Left kidney (tissue), 2 donors: ENCODE results near the gene YPEL5. TPM values are rescaled to one million over a fixed set of nuclear protein-coding genes. Genes with fewer than 3 reads are reported as not detected.
"Not testable (repeated sequence)": the region's sequence is repeated elsewhere in the genome, so short reads cannot be mapped to it uniquely, and the experiment has no call there.

Experiments
- DNase-seq: peaks from one replicate; pipeline ENCODE4 v3.0.0-alpha.2; 2013
- polyA plus RNA-seq: library from polyadenylated mRNA; unstranded; fragments of 120-200 nt; gene quantifications from one replicate; pipeline ENCODE4 v1.2.1, GENCODE V29; 2013; ENCODE audit not compliant: insufficient read length

The YPEL5 gene
- polyA plus RNA-seq, 1 donor, result 128 TPM

GRCh38 chr2:30134582-30134981 is 12.2 kb upstream of the YPEL5 start:
- no peak for DNase-seq

GRCh38 chr2:30135541-30135940 is 11.3 kb upstream of the YPEL5 start:
- no peak for DNase-seq

GRCh38 chr2:30136764-30137444 is 9.9 kb upstream of the YPEL5 start:
- DNase-seq, result no peak

GRCh38 chr2:30139131-30139870 is 7.5 kb upstream of the YPEL5 start:
- no peak for DNase-seq

- DNase-seq, result no peak
Measured at GRCh38 chr2:30141136-30141535, 5.7 kb upstream of the YPEL5 start.

GRCh38 chr2:30144260-30144659 is 2.5 kb upstream of the YPEL5 start:
- DNase-seq, result no peak

- DNase-seq, result not testable (repeated sequence)
Measured at GRCh38 chr2:30144951-30145350, 1.9 kb upstream of the YPEL5 start.

- no peak for DNase-seq
Measured at GRCh38 chr2:30145826-30146336, 926 bp upstream of the YPEL5 start.

- no peak for DNase-seq
Measured at GRCh38 chr2:30147196-30147714, 448 bp downstream of the YPEL5 start.

GRCh38 chr2:30147715-30148610 is 1.2 kb downstream of the YPEL5 start:
- DNase-seq, result peak; percentile 78

GRCh38 chr2:30148850-30149249 is 2.0 kb downstream of the YPEL5 start:
- no peak for DNase-seq

GRCh38 chr2:30149513-30149912 is 2.7 kb downstream of the YPEL5 start:
- DNase-seq, result no peak

- DNase-seq, result no peak
Measured at GRCh38 chr2:30149976-30150375, 3.2 kb downstream of the YPEL5 start.

GRCh38 chr2:30150786-30151185 is 4.0 kb downstream of the YPEL5 start:
- DNase-seq, result no peak

- DNase-seq, result no peak
Measured at GRCh38 chr2:30152385-30152784, 5.6 kb downstream of the YPEL5 start.

GRCh38 chr2:30155202-30155601 is 8.4 kb downstream of the YPEL5 start:
- DNase-seq, result no peak

GRCh38 chr2:30155889-30156658 is 9.3 kb downstream of the YPEL5 start:
- no peak for DNase-seq

GRCh38 chr2:30157616-30158015 is 10.8 kb downstream of the YPEL5 start:
- no peak for DNase-seq

- DNase-seq, result no peak
Measured at GRCh38 chr2:30159766-30160165, 13.0 kb downstream of the YPEL5 start.

- DNase-seq, result no peak
Measured at GRCh38 chr2:30161929-30162706, 15.3 kb downstream of the YPEL5 start.

GRCh38 chr2:30162806-30163205 is 16.0 kb downstream of the YPEL5 start:
- DNase-seq, result no peak
